A549 (cell line): ENCODE measurements around the gene LMBR1. TPM values are rescaled to one million over a fixed set of nuclear protein-coding genes. Genes with fewer than 3 reads are reported as not detected.
"Not testable (repeated sequence)": the region's sequence is repeated elsewhere in the genome, so short reads cannot be mapped to it uniquely, and the experiment has no call there.

Experiments used
- ATAC-seq, 2 experiments: fragments of 200-7000 bp in 1 of 2; fragments of >200 bp in 1 of 2; cut with Nextera tagmentation in 1 of 2; cut with Tn5 transposase in 1 of 2; 3 replicates each; pipeline versions ENCODE4 v1.8.0 to v1.9.1; 2018 to 2020; ENCODE audit warnings: mild to moderate bottlenecking in 1 of 2, moderate library complexity in 1 of 2
- CTCF ChIA-PET: fragments of 300-600 bp; sonication (Branson Sonifier 250); formaldehyde crosslinking; extraction: SDS; loops from one replicate; lab custom pipeline; 2021; ENCODE audit warnings: antibody characterized with exemption, inconsistent platforms; lab: Yijun Ruan, JAX
- POLR2A ChIA-PET: fragments of 350-600 bp; formaldehyde crosslinking; extraction: SDS; loops from one replicate; lab custom pipeline; 2021; ENCODE audit warnings: antibody characterized with exemption, inconsistent platforms; lab: Yijun Ruan, JAX
- DNase-seq, 2 experiments: peaks; one replicate each; pipeline versions ENCODE4 v3.0.0 to v3.0.0-alpha.2; 2011 to 2016; ENCODE audit warnings: low read depth in 1 of 2, low spot score in 1 of 2
- FAIRE-seq: peaks from 2 replicates; lab custom pipeline; 2011; peaks lifted over from hg19 to GRCh38; lab: Jason Lieb, UNC
- H3K27ac ChIP-seq, 2 experiments: fragments of >200 bp; sonication (Bioruptor Twin); formaldehyde crosslinking; 3 replicates each; pipeline ENCODE4 v1.5.1; 2016 to 2017
- H3K4me1 ChIP-seq: fragments of >200 bp; sonication (Bioruptor Twin); formaldehyde crosslinking; 3 replicates; pipeline ENCODE4 v1.6.1; 2016
- H3K4me2 ChIP-seq: fragments of >200 bp; sonication (Bioruptor Twin); formaldehyde crosslinking; 3 replicates; pipeline ENCODE4 v1.6.1; 2016
- H3K4me3 ChIP-seq: fragments of >200 bp; sonication (Bioruptor Twin); formaldehyde crosslinking; 3 replicates; pipeline ENCODE4 v1.5.1; 2016
- H3K9me3 ChIP-seq: fragments of >200 bp; sonication (Bioruptor Twin); formaldehyde crosslinking; 3 replicates; pipeline ENCODE4 v1.6.1; 2016
- CEBPB ChIP-seq, 2 experiments: fragments of >200 bp in 1 of 2; sonication (Bioruptor Twin) in 1 of 2; formaldehyde crosslinking in 1 of 2; IDR thresholded peaks; 2 replicates each; pipeline ENCODE4 v1.6.1; 2012 to 2016
- CHD4 ChIP-seq: fragments of 200-600 bp; sonication (generic); IDR thresholded peaks from 2 replicates; pipeline ENCODE4 v1.6.1; 2016; ENCODE audit warnings: antibody characterized with exemption, mild to moderate bottlenecking, borderline replicate concordance
- FOSL2 ChIP-seq, 2 experiments: fragments of 450-650 bp in 1 of 2; fragments of >200 bp in 1 of 2; sonication (Bioruptor Twin) in 1 of 2; formaldehyde crosslinking; IDR thresholded peaks; 2 replicates each; pipeline versions ENCODE4 v1.5.0 to v1.6.1; 2016 to 2020; ENCODE audit warnings: mild to moderate bottlenecking in 1 of 2, moderate library complexity in 1 of 2
- JUN ChIP-seq, 2 experiments: fragments of >200 bp; sonication (Bioruptor Twin); formaldehyde crosslinking; IDR thresholded peaks; 2 replicates in 1 of 2; 3 replicates in 1 of 2; pipeline ENCODE4 v1.6.1; 2016 to 2017
- RARB ChIP-seq: fragments of 250-450 bp; sonication (Bioruptor Pico); IDR thresholded peaks from 2 replicates; pipeline ENCODE4 v1.8.0; 2021; ENCODE audit warnings: mild to moderate bottlenecking, moderate library complexity
- RNF2 ChIP-seq: fragments of 200-600 bp; sonication (generic); IDR thresholded peaks from 2 replicates; pipeline ENCODE4 v1.6.1; 2016; ENCODE audit warnings: low read depth, mild to moderate bottlenecking, antibody characterized with exemption, moderate library complexity, borderline replicate concordance
- WGBS: methylation state at CpG from one replicate; pipeline ENCODE4 v1.1.6; 2017; ENCODE audit errors: missing lambda C conversion rate; 5-methylcytosine and 5-hydroxymethylcytosine counted together
- polyA plus RNA-seq, 4 experiments: library from polyadenylated mRNA; depleted of rRNA in 3 of 4; stranded (reverse); fragments of >200 nt; fragmentation: RNase III in 1 of 4; extraction: RNeasy Plus Mini Kit Qiagen cat#74134 plus additional on column Dnase treatment in 1 of 4; gene quantifications; 2 replicates in 3 of 4; 3 replicates in 1 of 4; pipeline ENCODE4 v1.2.3, GENCODE V29; 2011 to 2017
- TF ChIP-seq, protein P1 (sequence below): fragments of >200 bp; sonication (Bioruptor Twin); formaldehyde crosslinking; IDR thresholded peaks from 3 replicates; pipeline ENCODE4 v1.6.1; 2016
- TF ChIP-seq, protein P2 (sequence below): fragments of 250-450 bp; sonication (Bioruptor Pico); IDR thresholded peaks from 2 replicates; pipeline ENCODE4 v1.5.0; 2021; ENCODE audit warnings: mild to moderate bottlenecking, moderate library complexity, borderline replicate concordance
- TF ChIP-seq, protein P3 (sequence below): fragments of >200 bp; sonication (Bioruptor Twin); formaldehyde crosslinking; IDR thresholded peaks from 2 replicates; pipeline ENCODE4 v1.6.1; 2016
- TF ChIP-seq, protein P4 (sequence below): IDR thresholded peaks from 2 replicates; pipeline ENCODE4 v1.6.1; 2012; ENCODE audit warnings: low read depth, borderline replicate concordance

Gene LMBR1
- polyA plus RNA-seq, 2 of the 4 experiments (the other 2 are of a cell fraction) = 33.2 to 42.3 TPM

DNA sequence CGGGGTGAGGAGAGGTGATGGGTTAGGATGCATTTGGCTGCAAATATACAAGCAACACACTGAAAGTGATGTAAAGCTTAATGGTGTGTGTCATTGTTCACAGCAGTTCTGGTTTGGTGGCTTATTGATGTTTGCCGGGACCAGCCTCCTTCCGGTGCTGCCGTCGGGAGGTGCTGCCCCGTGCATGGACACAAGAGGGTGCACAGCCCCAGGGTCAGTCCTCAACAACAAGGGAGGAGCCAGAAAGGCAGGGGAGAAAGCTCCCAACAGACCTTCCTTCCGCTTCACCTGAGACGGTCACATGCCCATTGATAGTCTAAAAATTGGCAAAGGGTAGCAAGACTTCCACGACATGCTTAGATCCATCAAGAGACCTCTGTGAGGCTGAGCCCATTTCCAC is 242.9 kb downstream of the LMBR1 start:
- Histone ChIP-seq H3K4me2 (no peak overlapping the region), H3K4me1 (no peaks in the 10 kb centered on the region), H3K4me3 (no peak overlapping the region), H3K27ac (no peak overlapping the region), H3K9me3 (peaks cover 15% of the 10 kb centered on the region)
- ChIA-PET POLR2A (no interaction called here), CTCF (interaction anchor here (1.4 kb wide), 1 partner anchor 9 kb away, joined by 4 read pairs; the partner anchor contains the start of gene RNF32)
- FAIRE-seq = no peak
- 76% methylated on average over 9 of the region's 9 CpGs for WGBS
- TF ChIP-seq, protein P1, sequence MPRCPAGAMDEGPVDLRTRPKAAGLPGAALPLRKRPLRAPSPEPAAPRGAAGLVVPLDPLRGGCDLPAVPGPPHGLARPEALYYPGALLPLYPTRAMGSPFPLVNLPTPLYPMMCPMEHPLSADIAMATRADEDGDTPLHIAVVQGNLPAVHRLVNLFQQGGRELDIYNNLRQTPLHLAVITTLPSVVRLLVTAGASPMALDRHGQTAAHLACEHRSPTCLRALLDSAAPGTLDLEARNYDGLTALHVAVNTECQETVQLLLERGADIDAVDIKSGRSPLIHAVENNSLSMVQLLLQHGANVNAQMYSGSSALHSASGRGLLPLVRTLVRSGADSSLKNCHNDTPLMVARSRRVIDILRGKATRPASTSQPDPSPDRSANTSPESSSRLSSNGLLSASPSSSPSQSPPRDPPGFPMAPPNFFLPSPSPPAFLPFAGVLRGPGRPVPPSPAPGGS = no peak
- TF ChIP-seq FOSL2 (IDR thresholded peaks at IDR 0.05) (no peak), FOSL2 (CRISPR knock-in tag; IDR thresholded peaks at IDR 0.05) (no peak), RARB (CRISPR knock-in tag) (no peak)
- TF ChIP-seq, protein P2, sequence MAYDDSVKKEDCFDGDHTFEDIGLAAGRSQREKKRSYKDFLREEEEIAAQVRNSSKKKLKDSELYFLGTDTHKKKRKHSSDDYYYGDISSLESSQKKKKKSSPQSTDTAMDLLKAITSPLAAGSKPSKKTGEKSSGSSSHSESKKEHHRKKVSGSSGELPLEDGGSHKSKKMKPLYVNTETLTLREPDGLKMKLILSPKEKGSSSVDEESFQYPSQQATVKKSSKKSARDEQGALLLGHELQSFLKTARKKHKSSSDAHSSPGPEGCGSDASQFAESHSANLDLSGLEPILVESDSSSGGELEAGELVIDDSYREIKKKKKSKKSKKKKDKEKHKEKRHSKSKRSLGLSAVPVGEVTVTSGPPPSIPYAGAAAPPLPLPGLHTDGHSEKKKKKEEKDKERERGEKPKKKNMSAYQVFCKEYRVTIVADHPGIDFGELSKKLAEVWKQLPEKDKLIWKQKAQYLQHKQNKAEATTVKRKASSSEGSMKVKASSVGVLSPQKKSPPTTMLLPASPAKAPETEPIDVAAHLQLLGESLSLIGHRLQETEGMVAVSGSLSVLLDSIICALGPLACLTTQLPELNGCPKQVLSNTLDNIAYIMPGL (CRISPR knock-in tag) = no peak
- TF ChIP-seq, protein P3, sequence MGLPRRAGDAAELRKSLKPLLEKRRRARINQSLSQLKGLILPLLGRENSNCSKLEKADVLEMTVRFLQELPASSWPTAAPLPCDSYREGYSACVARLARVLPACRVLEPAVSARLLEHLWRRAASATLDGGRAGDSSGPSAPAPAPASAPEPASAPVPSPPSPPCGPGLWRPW = no peak
- DNase-seq = peak in 1 of 2 experiments; percentile 22
- peak; percentile 67 to 86; a peak in 5 of 6 replicates for ATAC-seq

DNA sequence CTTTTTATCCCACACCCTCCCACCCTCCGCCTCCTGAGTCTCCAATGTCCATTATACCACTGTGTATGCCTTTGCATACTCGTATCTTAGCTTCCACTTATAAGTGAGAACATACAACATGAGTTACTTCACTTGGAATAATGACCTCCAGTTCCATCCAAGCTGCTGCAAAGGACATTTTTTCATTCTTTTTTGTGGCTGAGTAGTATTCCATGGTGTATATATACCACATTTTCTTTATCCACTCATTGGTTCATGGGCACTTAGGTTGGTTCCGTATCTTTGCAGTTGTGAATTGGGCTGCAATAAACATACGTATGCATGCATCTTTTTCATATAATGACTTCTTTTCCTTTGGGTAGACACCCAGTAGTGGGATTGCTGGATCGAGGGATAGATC is 245.7 kb downstream of the LMBR1 start:
- ATAC-seq, DNase-seq, H3K4me2 ChIP-seq, H3K4me1 ChIP-seq, H3K27ac ChIP-seq, POLR2A ChIA-PET, H3K4me3 ChIP-seq, FAIRE-seq: not testable (repeated sequence)
- peaks cover 15% of the 10 kb centered on the region for H3K9me3 ChIP-seq
- 84% methylated on average over 5 of the region's 5 CpGs for WGBS
- CTCF ChIA-PET = interaction anchor here (0.7 kb wide), 1 partner anchor 85 kb away, joined by 3 read pairs; no protein-coding TSS in a partner anchor

DNA sequence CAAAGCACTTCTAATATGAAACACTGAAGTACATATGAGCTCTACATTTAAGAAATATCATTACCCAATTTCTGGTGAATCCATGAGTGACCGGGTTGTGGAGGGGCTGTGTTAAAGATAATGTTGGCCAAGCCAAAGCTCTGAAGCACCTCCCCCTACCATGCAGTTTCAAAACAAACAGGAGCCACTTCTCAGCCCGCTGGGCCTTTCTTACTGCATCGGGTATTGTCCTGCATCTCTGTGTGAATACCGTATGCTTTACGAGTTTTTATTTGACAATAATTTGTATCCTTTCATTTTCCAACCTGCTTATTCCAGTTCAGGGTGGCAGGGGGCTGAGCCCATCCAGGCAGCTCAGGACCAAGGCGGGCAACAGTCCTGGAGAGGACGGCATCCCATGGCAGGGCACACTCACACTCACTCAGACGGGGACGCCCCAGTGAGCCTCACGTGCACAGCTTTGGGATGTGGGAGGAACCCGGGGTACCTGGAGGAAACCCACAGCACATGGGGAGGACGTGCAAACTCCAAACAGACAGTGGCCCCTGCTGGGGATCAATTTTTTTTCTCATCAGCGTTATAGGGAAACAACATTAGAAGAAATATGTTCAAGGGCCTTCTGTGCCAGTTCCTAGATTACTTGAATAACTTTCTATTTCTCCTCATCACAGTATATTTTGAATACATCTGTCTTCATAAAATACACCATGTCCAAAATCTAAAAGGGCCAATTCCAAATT is 250.5 kb downstream of the LMBR1 start:
- Histone ChIP-seq H3K4me1 (peaks cover 6% of the 10 kb centered on the region; the same call in 2 of the 3 replicates), H3K9me3 (peaks cover 11% of the 10 kb centered on the region), H3K27ac (no peak overlapping the region), H3K4me3 (no peak overlapping the region), H3K4me2 (no peak overlapping the region)
- POLR2A ChIA-PET = no interaction called here
- ATAC-seq (no peak), FAIRE-seq (no peak), DNase-seq (no peak)
- CTCF ChIA-PET = interaction anchor here (2.3 kb wide), 1 partner anchor 837 kb away, joined by 5 read pairs; no protein-coding TSS in a partner anchor
- 92% methylated on average over 13 of the region's 13 CpGs for WGBS
- TF ChIP-seq RNF2 = no peak
- TF ChIP-seq, protein P4, sequence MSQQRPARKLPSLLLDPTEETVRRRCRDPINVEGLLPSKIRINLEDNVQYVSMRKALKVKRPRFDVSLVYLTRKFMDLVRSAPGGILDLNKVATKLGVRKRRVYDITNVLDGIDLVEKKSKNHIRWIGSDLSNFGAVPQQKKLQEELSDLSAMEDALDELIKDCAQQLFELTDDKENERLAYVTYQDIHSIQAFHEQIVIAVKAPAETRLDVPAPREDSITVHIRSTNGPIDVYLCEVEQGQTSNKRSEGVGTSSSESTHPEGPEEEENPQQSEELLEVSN = no peak
- TF ChIP-seq CEBPB (IDR thresholded peaks at IDR 0.05) = no peak
- TF ChIP-seq JUN (IDR thresholded peaks at IDR 0.05) = no peak
- TF ChIP-seq, all 56 proteins: peak for 0

DNA sequence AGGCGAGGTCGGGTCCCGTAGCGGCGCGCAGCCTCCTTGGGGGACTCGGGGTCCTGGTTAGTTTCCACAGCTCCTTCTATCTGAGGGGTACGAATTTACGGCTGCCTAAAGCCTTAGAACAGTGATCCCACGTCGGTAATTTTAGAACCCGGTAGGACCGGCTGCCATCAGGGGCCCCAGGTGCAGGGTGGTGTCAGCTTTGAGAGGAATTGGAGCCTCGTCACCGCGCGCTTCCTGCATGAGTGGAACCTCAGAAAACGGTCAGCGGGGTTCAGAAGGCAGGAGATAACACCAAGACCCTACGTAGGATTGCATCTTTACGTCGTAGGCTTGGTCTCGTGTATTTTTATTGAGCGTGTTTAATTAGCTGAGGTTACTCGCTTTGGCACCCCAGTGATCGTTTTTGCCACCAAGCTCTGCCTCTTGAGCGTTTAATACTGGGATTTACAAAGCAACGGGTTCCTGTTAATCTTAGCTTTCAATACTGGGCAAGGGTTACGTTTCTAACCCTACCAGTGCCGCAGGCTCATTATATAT is 252.0 kb downstream of the LMBR1 start:
- FAIRE-seq (no peak), ATAC-seq (peak; percentile 74 to 78), DNase-seq (peak; percentile 53)
- peak overlapping the region; percentile 70 for H3K4me3 ChIP-seq
- peaks cover 6% of the 10 kb centered on the region; the same call in 2 of the 3 replicates for H3K4me1 ChIP-seq
- H3K9me3 ChIP-seq = peaks cover 11% of the 10 kb centered on the region
- peak overlapping the region; percentile 87 to 95 for H3K27ac ChIP-seq
- H3K4me2 ChIP-seq = peak overlapping the region; percentile 98
- ChIA-PET POLR2A (interaction anchor here (0.9 kb wide), 1 partner anchor 67 kb away, joined by 3 read pairs; no protein-coding TSS in a partner anchor), CTCF (interaction anchor here (1.0 kb wide), 1 partner anchor 9 kb away, joined by 4 read pairs; no protein-coding TSS in a partner anchor)
- TF ChIP-seq, protein P1 = 0 out of 3 replicates have a peak, but pooled peaks have one; percentile 2
- no peak for TF ChIP-seq CHD4
- 6% methylated on average over 24 of the region's 30 CpGs for WGBS
